Measurements from ENCODE around the gene KIF2A.

KIF2A gene

GRCh38 chr5:62316176-62316502 lies 10.1 kb downstream of the KIF2A start:
- Histone ChIP-seq H3K27ac (no peak overlapping the region), H3K4me3 (ENCODE audit: low read depth in 1 of 2, low read length in 1 of 2) (no peak overlapping the region), H3K27me3 (no peaks in the 10 kb centered on the region), H3K4me1 (ENCODE audit: control insufficient read depth in 1 of 2, insufficient read depth in 1 of 2, low read depth in 1 of 2, low read length in 1 of 2) (peaks cover 0 to 14% of the 10 kb centered on the region in 2 experiments), H3K36me3 (no peaks in the 10 kb centered on the region), H3K9me3 (no peaks in the 10 kb centered on the region)
- TF ChIP-seq CTCF (IDR thresholded peaks at IDR 0.05) = no peak

- H3K27ac ChIP-seq = peak overlapping the region; percentile 26
- no peaks in the 10 kb centered on the region for H3K27me3 ChIP-seq
- no peak for TF ChIP-seq CTCF (IDR thresholded peaks at IDR 0.05)
- H3K4me3 ChIP-seq (ENCODE audit: low read depth in 1 of 2, low read length in 1 of 2) = no peak overlapping the region
- no peaks in the 10 kb centered on the region for H3K9me3 ChIP-seq
- no peaks in the 10 kb centered on the region for H3K36me3 ChIP-seq
- H3K4me1 ChIP-seq (ENCODE audit: control insufficient read depth in 1 of 2, insufficient read depth in 1 of 2, low read depth in 1 of 2, low read length in 1 of 2) = peaks cover 0 to 14% of the 10 kb centered on the region in 2 experiments
These were observed 11.8 kb downstream of the KIF2A start for GRCh38 chr5:62317810-62318209.

GRCh38 chr5:62322484-62322883 lies 16.5 kb downstream of the KIF2A start:
- H3K9me3 ChIP-seq = no peaks in the 10 kb centered on the region
- no peaks in the 10 kb centered on the region for H3K27me3 ChIP-seq
- H3K36me3 ChIP-seq = no peaks in the 10 kb centered on the region
- no peak overlapping the region for H3K4me3 ChIP-seq (ENCODE audit: low read depth in 1 of 2, low read length in 1 of 2)
- TF ChIP-seq CTCF (IDR thresholded peaks at IDR 0.05) = no peak
- no peak overlapping the region for H3K27ac ChIP-seq
- H3K4me1 ChIP-seq (ENCODE audit: control insufficient read depth in 1 of 2, insufficient read depth in 1 of 2, low read depth in 1 of 2, low read length in 1 of 2) = peaks cover 0 to 9% of the 10 kb centered on the region in 2 experiments

GRCh38 chr5:62326302-62326701 lies 20.3 kb downstream of the KIF2A start:
- Histone ChIP-seq H3K36me3 (no peaks in the 10 kb centered on the region), H3K9me3 (no peaks in the 10 kb centered on the region), H3K27me3 (no peaks in the 10 kb centered on the region), H3K4me1 (ENCODE audit: control insufficient read depth in 1 of 2, insufficient read depth in 1 of 2, low read depth in 1 of 2, low read length in 1 of 2) (no peaks in the 10 kb centered on the region), H3K27ac (no peak overlapping the region), H3K4me3 (ENCODE audit: low read depth in 1 of 2, low read length in 1 of 2) (no peak overlapping the region)
- no peak for TF ChIP-seq CTCF (IDR thresholded peaks at IDR 0.05)

- Histone ChIP-seq H3K27ac (no peak overlapping the region), H3K9me3 (no peaks in the 10 kb centered on the region), H3K4me3 (ENCODE audit: low read depth in 1 of 2, low read length in 1 of 2) (no peak overlapping the region), H3K36me3 (no peaks in the 10 kb centered on the region), H3K4me1 (ENCODE audit: control insufficient read depth in 1 of 2, insufficient read depth in 1 of 2, low read depth in 1 of 2, low read length in 1 of 2) (no peaks in the 10 kb centered on the region), H3K27me3 (no peaks in the 10 kb centered on the region)
- no peak for TF ChIP-seq CTCF (IDR thresholded peaks at IDR 0.05)
These were observed 20.7 kb downstream of the KIF2A start for GRCh38 chr5:62326702-62327101.
